Measurements from ENCODE around the gene DPM3. TPM values are rescaled to one million over a fixed set of nuclear protein-coding genes. Genes with fewer than 3 reads are reported as not detected.
A peak's percentile ranks its signal among the peaks of the same experiment; 100 is the strongest.

The DPM3 gene
- total RNA-seq, 1 experiment from 2014 or later, result 113 TPM

DNA sequence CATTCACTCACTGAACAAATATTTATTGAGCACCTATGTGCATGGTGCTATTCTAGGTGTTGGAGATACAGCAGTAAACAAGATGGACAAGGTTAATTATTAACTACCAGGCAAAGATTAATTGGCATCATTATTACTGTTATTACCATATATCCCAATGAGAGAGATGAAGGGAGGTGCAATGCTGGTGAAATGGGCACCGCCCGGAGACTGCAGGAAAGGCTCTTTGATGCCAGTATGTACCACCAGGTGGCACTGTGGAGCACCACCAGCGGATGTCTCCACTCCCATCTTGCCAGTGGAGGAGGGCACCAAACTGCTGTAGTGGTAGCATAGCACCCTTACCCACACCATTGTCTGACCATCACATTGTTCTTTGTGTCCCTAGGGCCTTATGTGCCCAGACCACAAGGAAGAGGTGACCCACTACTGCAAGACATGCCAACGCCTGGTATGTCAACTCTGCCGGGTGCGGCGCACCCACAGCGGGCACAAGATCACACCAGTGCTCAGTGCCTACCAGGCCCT, 36.3 kb upstream of the DPM3 start:
- Histone ChIP-seq H3K27ac (ENCODE audit: low read depth, low read length) (no peak overlapping the region; the same call in 1 of the 2 replicates), H2AFZ (ENCODE audit: low read depth, low read length, poor library complexity, severe bottlenecking) (no peak overlapping the region), H3K9me2 (ENCODE audit: insufficient read depth) (no peaks in the 10 kb centered on the region), H3K79me2 (ENCODE audit: insufficient read depth, low read length) (peaks cover 15% of the 10 kb centered on the region), H3K9me3 (ENCODE audit: control insufficient read depth in 1 of 2, insufficient read depth in 1 of 2, low read depth in 1 of 2, low read length in 2 of 2) (no peaks in the 10 kb centered on the region), H3K4me1 (ENCODE audit: control insufficient read depth in 1 of 2, insufficient read depth in 2 of 2, low read length in 2 of 2) (peaks cover 7 to 42% of the 10 kb centered on the region in 2 experiments; a peak in 3 of 4 replicates), H3K4me2 (ENCODE audit: low read length) (no peak overlapping the region), H3K36me3 (ENCODE audit: control insufficient read depth in 1 of 2, insufficient read depth in 2 of 2, low read length in 2 of 2) (no peaks in the 10 kb centered on the region; a peak in 1 of 4 replicates), H3K9ac (ENCODE audit: low read length) (no peak overlapping the region), H4K20me1 (ENCODE audit: insufficient read depth) (no peaks in the 10 kb centered on the region), H3K27me3 (ENCODE audit: insufficient read depth, low read length) (no peaks in the 10 kb centered on the region), H3K4me3 (replicated peaks in 1 of 2; ENCODE audit: low read depth in 1 of 2, low read length in 2 of 2) (no peak overlapping the region)
- RAD21 ChIA-PET (ENCODE audit: low non-redundant PET in 1 of 2, low total read pairs in 2 of 2, uncharacterized antibody in 2 of 2, unreplicated experiment in 2 of 2), result interaction anchor here in 1 of 2 experiments (0.5 to 1.1 kb wide), 2 partner anchors 16 to 17 kb away, joined by 3 read pairs; no protein-coding TSS in a partner anchor
- peak; percentile 50 for DNase-seq (ENCODE audit: low read depth, low spot score)
- POLR2A ChIA-PET, result interaction anchor here (1.0 to 2.5 kb wide), 3 partner anchors 17 to 65 kb away, joined by 3 to 15 read pairs (median 4); a partner anchor contains a TSS
- intact Hi-C loops (cut with micrococcal nuclease), result loop anchor here (2.0 to 10.0 kb wide), 2 partner anchors 148 to 416 kb away; partner anchors contain the start of gene RUSC1
- no TSS peak for BruUV-seq (replicated peaks)
- CTCF ChIA-PET, result interaction anchor here (1.0 to 4.6 kb wide), 7 partner anchors 10 to 148 kb away, joined by 3 to 71 read pairs (median 5); no protein-coding TSS in a partner anchor
- ATAC-seq, result peak; percentile 56
- no peak for TF ChIP-seq RAD21 (IDR thresholded peaks at IDR 0.05; ENCODE audit: low read depth)
- TF ChIP-seq POLR2AphosphoS5 (IDR thresholded peaks at IDR 0.05; ENCODE audit: low read depth, low read length), result no peak
- TF ChIP-seq, protein P1, sequence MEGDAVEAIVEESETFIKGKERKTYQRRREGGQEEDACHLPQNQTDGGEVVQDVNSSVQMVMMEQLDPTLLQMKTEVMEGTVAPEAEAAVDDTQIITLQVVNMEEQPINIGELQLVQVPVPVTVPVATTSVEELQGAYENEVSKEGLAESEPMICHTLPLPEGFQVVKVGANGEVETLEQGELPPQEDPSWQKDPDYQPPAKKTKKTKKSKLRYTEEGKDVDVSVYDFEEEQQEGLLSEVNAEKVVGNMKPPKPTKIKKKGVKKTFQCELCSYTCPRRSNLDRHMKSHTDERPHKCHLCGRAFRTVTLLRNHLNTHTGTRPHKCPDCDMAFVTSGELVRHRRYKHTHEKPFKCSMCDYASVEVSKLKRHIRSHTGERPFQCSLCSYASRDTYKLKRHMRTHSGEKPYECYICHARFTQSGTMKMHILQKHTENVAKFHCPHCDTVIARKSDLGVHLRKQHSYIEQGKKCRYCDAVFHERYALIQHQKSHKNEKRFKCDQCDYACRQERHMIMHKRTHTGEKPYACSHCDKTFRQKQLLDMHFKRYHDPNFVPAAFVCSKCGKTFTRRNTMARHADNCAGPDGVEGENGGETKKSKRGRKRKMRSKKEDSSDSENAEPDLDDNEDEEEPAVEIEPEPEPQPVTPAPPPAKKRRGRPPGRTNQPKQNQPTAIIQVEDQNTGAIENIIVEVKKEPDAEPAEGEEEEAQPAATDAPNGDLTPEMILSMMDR (IDR thresholded peaks at IDR 0.05 in 2 of 3, conservative IDR thresholded peaks at IDR 0.05 in 1 of 3; ENCODE audit: borderline replicate concordance in 1 of 3, insufficient read depth in 1 of 3, low read depth in 2 of 3, low read length in 2 of 3), result peak in 2 of 3 experiments; percentile 93 to 94; a peak in 4 of 6 replicates
- peak; percentile 58 for TF ChIP-seq TCF7L2 (IDR thresholded peaks at IDR 0.05; ENCODE audit: borderline replicate concordance, extremely low read depth, insufficient read depth, insufficient read length)
- TF ChIP-seq, protein P2, sequence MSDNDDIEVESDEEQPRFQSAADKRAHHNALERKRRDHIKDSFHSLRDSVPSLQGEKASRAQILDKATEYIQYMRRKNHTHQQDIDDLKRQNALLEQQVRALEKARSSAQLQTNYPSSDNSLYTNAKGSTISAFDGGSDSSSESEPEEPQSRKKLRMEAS (IDR thresholded peaks at IDR 0.05), result no peak

Measured in HCT116 (cell line).